Common myeloid progenitor, CD34-positive (primary cell): Measurements from ENCODE around the gene HAUS8.
"Not testable (repeated sequence)": the region's sequence is repeated elsewhere in the genome, so short reads cannot be mapped to it uniquely, and the experiment has no call there.

Source experiments
- CTCF ChIA-PET: fragments of 350-600 bp; sonication (Branson Sonifier 250); formaldehyde crosslinking; loops from one replicate; lab custom pipeline; 2021; ENCODE audit warnings: antibody characterized with exemption; lab: Charles Lee
- POLR2A ChIA-PET: fragments of 350-600 bp; sonication (Branson Sonifier 250); formaldehyde crosslinking; loops from one replicate; lab custom pipeline; 2021; ENCODE audit warnings: antibody characterized with exemption; lab: Charles Lee
- DNase-seq, 3 donors: peaks; one replicate each; pipeline versions ENCODE4 v3.0.0 to v3.0.0-alpha.2; 2013
- H3K27ac ChIP-seq, 2 experiments: 1 replicate in 1 of 2; 2 replicates in 1 of 2; pipeline ENCODE4 v1.7.0; 2013; ENCODE audit warnings: inconsistent platforms in 2 of 2, low read length in 2 of 2, mild to moderate bottlenecking in 2 of 2, low read depth in 1 of 2, moderate library complexity in 1 of 2; ENCODE audit not compliant: severe bottlenecking in 2 of 2, insufficient read depth in 1 of 2, poor library complexity in 1 of 2
- H3K27me3 ChIP-seq, 5 experiments: replicated peaks in 2 of 5; 1 replicate in 3 of 5; 2 replicates in 2 of 5; pipeline versions ENCODE4 v1.6.1 to v1.7.0; 2013; ENCODE audit warnings: low read length in 4 of 5, mild to moderate bottlenecking in 2 of 5, moderate library complexity in 2 of 5, inconsistent platforms in 1 of 5; ENCODE audit not compliant: insufficient read depth in 5 of 5, control insufficient read depth in 4 of 5
- H3K36me3 ChIP-seq, 4 experiments: 1 replicate in 2 of 4; 2 replicates in 2 of 4; pipeline versions ENCODE4 v1.6.1 to v1.7.0; 2013; ENCODE audit warnings: low read length in 3 of 4, control low read depth in 1 of 4, mild to moderate bottlenecking in 1 of 4; ENCODE audit not compliant: control insufficient read depth in 4 of 4, insufficient read depth in 4 of 4
- H3K4me1 ChIP-seq, 4 experiments: 1 replicate in 3 of 4; 2 replicates in 1 of 4; pipeline versions ENCODE4 v1.6.1 to v1.7.1; 2013; ENCODE audit warnings: low read length in 3 of 4, mild to moderate bottlenecking in 3 of 4, control low read depth in 1 of 4, inconsistent platforms in 1 of 4, moderate library complexity in 1 of 4; ENCODE audit not compliant: control insufficient read depth in 4 of 4, insufficient read depth in 4 of 4; ENCODE audit errors: control extremely low read depth in 1 of 4
- H3K4me3 ChIP-seq, 7 experiments: 1 replicate in 4 of 7; 2 replicates in 3 of 7; pipeline versions ENCODE4 v1.5.1 to v1.7.0; 2013; ENCODE audit warnings: mild to moderate bottlenecking in 7 of 7, low read length in 6 of 7, moderate library complexity in 6 of 7, inconsistent platforms in 2 of 7, low read depth in 2 of 7, control low read depth in 1 of 7; ENCODE audit not compliant: insufficient read depth in 4 of 7, control insufficient read depth in 1 of 7; ENCODE audit errors: extremely low read depth in 1 of 7
- H3K9me3 ChIP-seq, 5 experiments: 1 replicate in 4 of 5; 2 replicates in 1 of 5; pipeline versions ENCODE4 v1.6.1 to v1.7.1; 2013; ENCODE audit warnings: low read length in 4 of 5, mild to moderate bottlenecking in 2 of 5, inconsistent platforms in 1 of 5, low read depth in 1 of 5, moderate library complexity in 1 of 5; ENCODE audit not compliant: control insufficient read depth in 4 of 5, insufficient read depth in 2 of 5; ENCODE audit errors: control extremely low read depth in 1 of 5
- WGBS: methylation state at CpG from one replicate; pipeline ENCODE4 v1.1.5; 2013; ENCODE audit not compliant: insufficient coverage; 5-methylcytosine and 5-hydroxymethylcytosine counted together

Gene HAUS8

DNA sequence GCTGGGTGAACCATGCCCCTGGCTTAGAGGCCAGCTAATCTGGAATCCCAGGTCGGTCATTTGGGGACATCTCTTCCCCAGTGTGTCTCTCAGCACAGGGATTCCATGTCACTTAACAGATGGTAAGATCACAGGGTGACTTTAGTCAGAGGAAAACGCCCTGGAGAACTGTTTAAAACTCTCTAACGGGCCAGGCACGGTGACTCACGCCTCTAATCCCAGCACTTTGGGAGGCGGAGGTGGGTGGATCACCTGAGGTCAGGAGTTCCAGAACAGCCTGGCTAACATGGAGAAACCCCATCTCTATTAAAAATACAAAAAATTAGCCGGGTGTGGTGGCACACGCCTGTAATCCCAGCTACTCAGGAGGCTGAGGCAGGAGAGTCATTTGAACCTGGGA is 50.3 kb downstream of the HAUS8 start:
- POLR2A ChIA-PET, H3K36me3 ChIP-seq, CTCF ChIA-PET, H3K4me3 ChIP-seq, H3K27ac ChIP-seq, H3K4me1 ChIP-seq, DNase-seq: not testable (repeated sequence)
- 92% methylated on average over 6 of the region's 8 CpGs for WGBS
- Histone ChIP-seq H3K27me3 (peaks cover 5 to 47% (median 11%) of the 10 kb centered on the region in 5 experiments), H3K9me3 (peaks cover 2 to 31% (median 16%) of the 10 kb centered on the region in 5 experiments)

DNA sequence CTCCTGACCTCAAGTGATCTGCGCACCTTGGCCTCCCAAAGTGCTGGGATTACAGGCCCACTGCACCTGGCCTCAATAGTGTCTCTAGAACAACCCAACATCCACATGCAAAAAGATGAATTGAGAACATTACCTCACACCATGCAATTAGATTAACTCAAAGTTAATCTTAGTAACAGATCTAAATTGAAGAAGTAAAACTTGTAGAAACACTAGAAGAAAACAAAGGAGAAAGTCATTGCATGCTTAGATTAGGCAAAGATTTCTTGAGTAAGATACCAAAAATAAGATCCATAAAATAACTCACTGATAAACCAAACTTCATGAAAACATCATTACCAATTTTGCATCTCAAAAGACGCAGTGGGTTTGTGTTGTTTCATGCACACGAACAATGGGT is 51.4 kb downstream of the HAUS8 start:
- CTCF ChIA-PET: no interaction called here
- peaks cover 5 to 41% (median 11%) of the 10 kb centered on the region in 5 experiments for H3K27me3 ChIP-seq
- peaks cover 0 to 9% (median 9%) of the 10 kb centered on the region in 4 experiments for H3K4me1 ChIP-seq
- POLR2A ChIA-PET: no interaction called here
- 94% methylated on average over 2 of the region's 3 CpGs for WGBS
- H3K36me3 ChIP-seq: no peaks in the 10 kb centered on the region
- DNase-seq: no peak
- H3K4me3 ChIP-seq: no peak overlapping the region
- no peak overlapping the region for H3K27ac ChIP-seq
- peaks cover 2 to 31% (median 16%) of the 10 kb centered on the region in 5 experiments for H3K9me3 ChIP-seq

DNA sequence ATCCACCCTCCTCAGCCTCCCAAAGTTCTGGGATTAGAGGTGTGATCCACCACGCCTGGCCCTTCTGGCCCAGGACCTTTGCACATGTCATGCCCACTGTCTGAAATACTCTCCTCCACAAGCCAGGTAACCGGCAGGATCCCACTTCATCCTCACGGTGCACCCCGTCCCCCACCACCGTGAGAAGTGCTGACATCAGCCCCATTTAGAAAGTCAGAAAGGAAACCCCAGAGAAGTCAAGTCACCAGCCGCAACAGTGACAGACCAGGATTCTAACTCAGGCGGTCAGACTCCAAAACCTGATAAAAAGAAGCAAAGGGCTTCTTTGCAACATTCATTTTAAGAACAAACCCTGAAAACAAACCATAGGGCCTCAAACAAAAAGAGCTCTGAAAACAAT is 52.5 kb downstream of the HAUS8 start:
- peaks cover 0 to 9% (median 9%) of the 10 kb centered on the region in 4 experiments for H3K4me1 ChIP-seq
- no peak overlapping the region for H3K4me3 ChIP-seq
- H3K36me3 ChIP-seq: no peaks in the 10 kb centered on the region
- no peak overlapping the region for H3K27ac ChIP-seq
- ChIA-PET POLR2A (no interaction called here), CTCF (no interaction called here)
- WGBS: 100% methylated on average over 4 of the region's 7 CpGs
- DNase-seq: no peak
- peaks cover 5 to 31% (median 11%) of the 10 kb centered on the region in 5 experiments for H3K27me3 ChIP-seq
- peaks cover 2 to 31% (median 16%) of the 10 kb centered on the region in 5 experiments for H3K9me3 ChIP-seq

DNA sequence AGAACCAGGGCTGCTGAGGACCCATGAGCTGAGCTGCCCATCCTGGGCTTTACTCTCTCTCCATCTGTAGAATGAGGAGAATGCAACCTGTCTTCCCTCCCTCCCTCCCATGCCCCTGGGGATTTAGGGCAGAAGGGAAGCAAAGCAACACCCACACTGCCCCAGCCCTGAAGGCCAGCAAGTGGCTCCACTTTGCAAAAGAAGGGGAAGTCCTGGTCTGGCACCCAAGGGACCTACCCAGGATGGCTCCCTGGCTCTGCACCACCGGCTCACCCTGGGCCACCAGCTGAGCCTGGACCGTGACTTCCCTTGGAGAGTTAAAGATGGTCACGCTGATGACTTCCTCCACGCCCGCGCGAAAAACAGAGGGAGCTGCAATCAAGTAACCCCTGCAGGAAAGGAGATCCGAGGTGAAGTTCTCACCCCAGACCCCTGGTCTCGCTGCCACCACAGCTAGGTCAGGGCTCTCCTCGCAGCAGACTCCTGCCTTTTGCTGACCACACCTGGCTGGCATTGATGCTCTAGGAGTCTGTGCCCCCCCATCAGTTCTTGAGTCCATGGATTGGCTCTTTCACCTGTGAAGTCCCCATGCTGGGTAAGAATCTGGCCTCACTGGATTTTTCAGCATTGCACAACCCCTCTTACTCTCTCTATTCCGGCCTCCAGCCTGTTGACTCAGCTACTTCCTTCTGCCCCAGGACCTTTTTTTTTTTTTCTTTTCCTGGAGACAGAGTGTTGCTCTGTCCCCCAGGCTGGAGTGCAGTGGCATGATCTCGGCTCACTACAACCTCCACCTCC is 53.3 kb downstream of the HAUS8 start:
- Histone ChIP-seq H3K27me3 (peaks cover 2 to 25% (median 11%) of the 10 kb centered on the region in 5 experiments), H3K36me3 (no peaks in the 10 kb centered on the region), H3K4me1 (peaks cover 0 to 9% (median 9%) of the 10 kb centered on the region in 4 experiments), H3K4me3 (no peak overlapping the region), H3K27ac (no peak overlapping the region), H3K9me3 (peaks cover 2 to 31% (median 16%) of the 10 kb centered on the region in 5 experiments)
- no peak for DNase-seq
- 78% methylated on average over 10 of the region's 12 CpGs for WGBS
- POLR2A ChIA-PET: no interaction called here
- CTCF ChIA-PET: interaction anchor here (0.6 kb wide), 1 partner anchor 8 kb away, joined by 5 read pairs; no protein-coding TSS in a partner anchor

DNA sequence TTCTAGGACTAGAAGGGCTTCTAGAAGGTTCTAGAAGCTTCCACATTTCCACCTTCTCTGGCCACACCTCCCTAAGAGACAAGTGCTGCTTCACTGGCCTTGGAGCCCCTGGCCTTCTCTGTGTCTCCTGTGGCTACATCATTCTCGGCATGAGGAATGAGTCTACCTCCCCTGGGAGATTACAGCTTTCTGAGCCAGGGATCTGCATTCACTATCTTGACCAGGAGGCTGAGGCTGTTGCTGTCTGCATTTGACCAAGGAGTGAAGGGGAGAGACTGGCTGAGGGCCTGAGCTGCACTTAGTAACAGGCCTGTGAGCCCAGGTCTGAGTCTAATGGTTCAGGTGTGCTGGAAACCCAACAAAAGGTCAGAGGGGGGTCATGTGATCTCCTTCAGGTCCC is 53.9 kb downstream of the HAUS8 start:
- ChIA-PET CTCF (no interaction called here), POLR2A (no interaction called here)
- no peak overlapping the region for H3K27ac ChIP-seq
- no peak for DNase-seq
- peaks cover 2 to 31% (median 16%) of the 10 kb centered on the region in 5 experiments for H3K9me3 ChIP-seq
- peaks cover 2 to 23% (median 11%) of the 10 kb centered on the region in 5 experiments for H3K27me3 ChIP-seq
- peaks cover 0 to 8% (median 7%) of the 10 kb centered on the region in 4 experiments for H3K4me1 ChIP-seq
- no peaks in the 10 kb centered on the region for H3K36me3 ChIP-seq
- WGBS: 80% methylated on average over 1 of the region's 1 CpG
- H3K4me3 ChIP-seq: no peak overlapping the region

DNA sequence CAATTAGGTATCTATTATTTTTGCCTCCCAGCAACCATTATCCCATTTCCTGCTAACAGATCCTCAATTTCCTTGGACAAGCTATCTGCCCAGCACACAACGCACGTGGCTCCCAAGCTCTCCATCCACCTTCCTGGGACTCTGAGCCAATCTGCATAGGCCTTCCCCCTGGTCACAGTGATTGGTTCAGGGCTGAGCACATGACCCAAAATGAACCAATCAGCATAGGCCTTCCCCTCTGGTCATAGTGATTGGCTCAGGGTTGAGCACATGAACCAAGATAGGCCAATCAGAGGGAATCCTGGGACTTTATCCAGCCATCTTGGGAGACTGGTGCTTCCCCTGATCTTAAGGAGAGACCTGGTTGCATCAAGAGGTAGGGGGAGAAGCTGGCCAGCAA is 54.4 kb downstream of the HAUS8 start:
- Histone ChIP-seq H3K4me1 (peaks cover 0 to 3% (median 2%) of the 10 kb centered on the region in 4 experiments), H3K4me3 (no peak overlapping the region), H3K36me3 (no peaks in the 10 kb centered on the region), H3K27me3 (peaks cover 2 to 18% (median 7%) of the 10 kb centered on the region in 5 experiments), H3K9me3 (peaks cover 2 to 31% (median 16%) of the 10 kb centered on the region in 5 experiments), H3K27ac (no peak overlapping the region)
- POLR2A ChIA-PET: no interaction called here
- DNase-seq: peak in 1 of 3 donors; percentile 17
- 100% methylated on average over 2 of the region's 2 CpGs for WGBS
- CTCF ChIA-PET: no interaction called here

DNA sequence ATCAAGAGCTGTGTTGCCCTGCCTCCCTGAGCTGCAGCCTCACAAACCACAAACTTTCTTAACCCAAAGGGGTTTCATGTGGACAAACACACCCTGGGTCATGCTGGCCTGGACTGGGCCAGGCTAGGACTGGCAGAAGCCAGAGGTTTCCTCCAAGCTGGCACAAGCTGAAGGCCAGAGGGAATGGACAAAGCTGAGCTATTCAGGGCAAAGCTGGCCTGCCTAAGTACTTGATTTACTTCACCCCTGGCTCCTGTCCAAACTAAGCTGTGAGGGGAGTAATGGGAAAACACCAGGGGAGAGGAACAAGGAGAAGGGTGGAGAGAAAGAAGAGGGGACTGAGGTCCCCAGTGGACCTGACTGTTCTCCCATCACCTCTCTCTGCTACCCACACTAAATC is 54.9 kb downstream of the HAUS8 start:
- H3K4me1 ChIP-seq: no peaks in the 10 kb centered on the region
- no peak overlapping the region for H3K4me3 ChIP-seq
- peaks cover 2 to 31% (median 16%) of the 10 kb centered on the region in 5 experiments for H3K9me3 ChIP-seq
- CTCF ChIA-PET: no interaction called here
- no peaks in the 10 kb centered on the region for H3K36me3 ChIP-seq
- H3K27ac ChIP-seq: no peak overlapping the region
- POLR2A ChIA-PET: no interaction called here
- H3K27me3 ChIP-seq: peaks cover 2 to 18% (median 5%) of the 10 kb centered on the region in 5 experiments
- DNase-seq: no peak
